HEK293 (cell line): ENCODE data around the gene ZNF662.

ENCODE experiments used
- CTCF ChIA-PET: fragments of 350-600 bp; formaldehyde crosslinking; extraction: SDS; loops from one replicate; lab custom pipeline; 2021; ENCODE audit warnings: antibody characterized with exemption; lab: Yijun Ruan, JAX
- POLR2A ChIA-PET: fragments of 300-600 bp; formaldehyde crosslinking; extraction: SDS; loops from one replicate; lab custom pipeline; 2020; ENCODE audit warnings: antibody characterized with exemption, inconsistent platforms; lab: Yijun Ruan, JAX
- H3K27ac ChIP-seq: fragments of 200-500 bp; sonication (Bioruptor generic); 2 replicates; pipeline ENCODE4 v1.5.1; 2014; ENCODE audit warnings: low read depth, low read length, control low read depth, inconsistent platforms; ENCODE audit errors: extremely low read depth
- H3K36me3 ChIP-seq, 2 experiments: fragments of 200-500 bp in 1 of 2; sonication (Bioruptor generic) in 1 of 2; 1 replicate in 1 of 2; 2 replicates in 1 of 2; pipeline ENCODE4 v1.5.1; 2014 to 2017; ENCODE audit warnings: inconsistent platforms in 2 of 2, low read length in 2 of 2; ENCODE audit not compliant: control insufficient read depth in 2 of 2, insufficient read depth in 1 of 2
- H3K4me1 ChIP-seq: fragments of 200-500 bp; sonication (Bioruptor generic); 2 replicates; pipeline ENCODE4 v1.5.1; 2014; ENCODE audit warnings: mild to moderate bottlenecking, low read length, inconsistent platforms; ENCODE audit not compliant: control insufficient read depth, insufficient read depth
- H3K4me3 ChIP-seq: 2 replicates; pipeline ENCODE4 v1.5.1; 2011; ENCODE audit warnings: low read depth, mild to moderate bottlenecking, control low read depth, low read length, moderate library complexity
- H3K9me3 ChIP-seq: fragments of 200-500 bp; sonication (Bioruptor generic); 2 replicates; pipeline ENCODE4 v1.5.1; 2014; ENCODE audit warnings: low read depth, low read length, inconsistent platforms; ENCODE audit not compliant: control insufficient read depth, insufficient read depth
- BCL11A ChIP-seq: fragments of 450-650 bp; formaldehyde crosslinking; IDR thresholded peaks from 2 replicates; pipeline ENCODE4 v1.5.1; 2016; ENCODE audit warnings: low read depth, missing biosample characterization, missing genetic modification characterization
- CTCF ChIP-seq: fragments of 450-650 bp; formaldehyde crosslinking; IDR thresholded peaks from 2 replicates; pipeline ENCODE4 v1.5.1; 2016; ENCODE audit warnings: missing biosample characterization, missing genetic modification characterization
- GLIS1 ChIP-seq: fragments of 450-650 bp; formaldehyde crosslinking; IDR thresholded peaks from 2 replicates; pipeline ENCODE4 v1.5.1; 2016; ENCODE audit warnings: missing biosample characterization, missing genetic modification characterization
- GLIS2 ChIP-seq: fragments of 450-650 bp; formaldehyde crosslinking; IDR thresholded peaks from 2 replicates; pipeline ENCODE4 v1.5.1; 2016; ENCODE audit warnings: missing biosample characterization, missing genetic modification characterization
- KLF8 ChIP-seq: fragments of 450-650 bp; formaldehyde crosslinking; IDR thresholded peaks from 2 replicates; pipeline ENCODE4 v1.5.1; 2016; ENCODE audit warnings: missing biosample characterization, missing genetic modification characterization
- SETDB1 ChIP-seq: IDR thresholded peaks from one replicate; pipeline ENCODE4 v1.6.1; 2017; ENCODE audit warnings: mild to moderate bottlenecking, low read length, moderate library complexity, mixed read lengths; ENCODE audit not compliant: insufficient read length
- WT1 ChIP-seq: fragments of 450-650 bp; formaldehyde crosslinking; IDR thresholded peaks from 2 replicates; pipeline ENCODE4 v1.5.1; 2016; ENCODE audit warnings: missing biosample characterization, missing genetic modification characterization
- YY2 ChIP-seq: fragments of 450-650 bp; formaldehyde crosslinking; IDR thresholded peaks from 2 replicates; pipeline ENCODE4 v1.5.1; 2016; ENCODE audit warnings: missing biosample characterization, missing genetic modification characterization
- ZBTB21 ChIP-seq: fragments of 450-650 bp; formaldehyde crosslinking; IDR thresholded peaks from 2 replicates; pipeline ENCODE4 v1.5.1; 2017; ENCODE audit warnings: missing biosample characterization, missing genetic modification characterization
- ZBTB44 ChIP-seq: fragments of 450-650 bp; IDR thresholded peaks from 2 replicates; pipeline ENCODE4 v1.5.1; 2018; ENCODE audit warnings: missing biosample characterization, mild to moderate bottlenecking, missing genetic modification characterization
- ZFHX2 ChIP-seq: fragments of 450-650 bp; formaldehyde crosslinking; conservative IDR thresholded peaks from 2 replicates; pipeline ENCODE4 v1.5.1; 2016; ENCODE audit warnings: missing biosample characterization, missing genetic modification characterization
- ZFP37 ChIP-seq: fragments of 450-650 bp; formaldehyde crosslinking; IDR thresholded peaks from 2 replicates; pipeline ENCODE4 v1.5.1; 2016; ENCODE audit warnings: missing biosample characterization, missing genetic modification characterization
- ZFP41 ChIP-seq: fragments of 450-650 bp; formaldehyde crosslinking; IDR thresholded peaks from 2 replicates; pipeline ENCODE4 v1.5.1; 2016; ENCODE audit warnings: missing biosample characterization, missing genetic modification characterization, borderline replicate concordance
- ZFP69B ChIP-seq: fragments of 450-650 bp; formaldehyde crosslinking; IDR thresholded peaks from 2 replicates; pipeline ENCODE4 v1.5.1; 2016; ENCODE audit warnings: missing biosample characterization, missing genetic modification characterization
- ZNF140 ChIP-seq: fragments of 450-650 bp; formaldehyde crosslinking; IDR thresholded peaks from 2 replicates; pipeline ENCODE4 v1.5.1; 2016; ENCODE audit warnings: missing biosample characterization, missing genetic modification characterization
- ZNF248 ChIP-seq: fragments of 450-650 bp; formaldehyde crosslinking; IDR thresholded peaks from 2 replicates; pipeline ENCODE4 v1.5.1; 2017; ENCODE audit warnings: missing biosample characterization, missing genetic modification characterization
- ZNF394 ChIP-seq: fragments of 450-650 bp; formaldehyde crosslinking; IDR thresholded peaks from 2 replicates; pipeline ENCODE4 v1.5.1; 2016; ENCODE audit warnings: missing biosample characterization, missing genetic modification characterization, mild to moderate bottlenecking, moderate library complexity, borderline replicate concordance
- ZNF621 ChIP-seq: fragments of 450-650 bp; formaldehyde crosslinking; IDR thresholded peaks from 2 replicates; pipeline ENCODE4 v1.5.1; 2017; ENCODE audit warnings: missing biosample characterization, missing genetic modification characterization
- ZNF704 ChIP-seq: fragments of 450-650 bp; formaldehyde crosslinking; IDR thresholded peaks from 2 replicates; pipeline ENCODE4 v1.5.1; 2016; ENCODE audit warnings: missing biosample characterization, missing genetic modification characterization
- ZNF843 ChIP-seq: fragments of 450-650 bp; formaldehyde crosslinking; IDR thresholded peaks from 2 replicates; pipeline ENCODE4 v1.5.1; 2016; ENCODE audit warnings: missing biosample characterization, missing genetic modification characterization

ZNF662 gene

GRCh38 chr3:42914771-42915515, 9.0 kb downstream of the ZNF662 start:
- Histone ChIP-seq H3K36me3 (no peaks in the 10 kb centered on the region), H3K27ac (no peak overlapping the region), H3K4me3 (no peak overlapping the region), H3K9me3 (no peaks in the 10 kb centered on the region), H3K4me1 (no peaks in the 10 kb centered on the region)
- ChIA-PET CTCF (no interaction called here), POLR2A (no interaction called here)
- TF ChIP-seq GLIS2 (tag by site-specific recombination): no peak
- peak; percentile 99 for TF ChIP-seq SETDB1
- TF ChIP-seq, all 188 proteins: peak for 1

- no peak overlapping the region for H3K4me3 ChIP-seq
- TF ChIP-seq ZFHX2 (tag by site-specific recombination) (no peak), ZFP69B (tag by site-specific recombination) (no peak), WT1 (tag by site-specific recombination) (no peak), KLF8 (tag by site-specific recombination) (no peak), ZNF248 (tag by site-specific recombination) (no peak), CTCF (no peak), ZBTB44 (no peak), ZFP37 (tag by site-specific recombination) (no peak), ZNF621 (tag by site-specific recombination) (no peak), ZFP41 (tag by site-specific recombination) (no peak), BCL11A (tag by site-specific recombination) (no peak), GLIS1 (tag by site-specific recombination) (no peak), ZNF394 (tag by site-specific recombination) (no peak), ZBTB21 (tag by site-specific recombination) (no peak), ZNF704 (no peak), ZNF140 (no peak), ZNF843 (no peak)
- H3K36me3 ChIP-seq: no peaks in the 10 kb centered on the region
- POLR2A ChIA-PET: no interaction called here
- H3K27ac ChIP-seq: no peak overlapping the region
- CTCF ChIA-PET: no interaction called here
- H3K4me1 ChIP-seq: no peaks in the 10 kb centered on the region
- H3K9me3 ChIP-seq: no peaks in the 10 kb centered on the region
Measured at GRCh38 chr3:42923606-42924005, 17.7 kb downstream of the ZNF662 start.

GRCh38 chr3:42926310-42926709, 20.4 kb downstream of the ZNF662 start:
- Histone ChIP-seq H3K36me3 (no peaks in the 10 kb centered on the region), H3K9me3 (no peaks in the 10 kb centered on the region), H3K4me1 (no peaks in the 10 kb centered on the region), H3K4me3 (no peak overlapping the region), H3K27ac (no peak overlapping the region)
- ChIA-PET POLR2A (no interaction called here), CTCF (interaction anchor here (0.6 to 0.7 kb wide), 2 partner anchors 14 to 249 kb away, joined by 3 to 4 read pairs; no protein-coding TSS in a partner anchor)
- no peak for TF ChIP-seq YY2 (tag by site-specific recombination)
